Measurements from ENCODE around the gene INHBE. TPM values are rescaled to one million over a fixed set of nuclear protein-coding genes. Genes with fewer than 3 reads are reported as not detected.

Gene INHBE
- total RNA-seq, 1 experiment from 2014 or later, result 10.1 TPM

GRCh38 chr12:57470970-57471656 is 16.0 kb downstream of the INHBE start:
- WGBS (ENCODE audit: extremely low coverage, insufficient read length, low lambda C conversion rate), result no CpG with 5 or more reads among the region's 4 CpGs

More at GRCh38 chr12:57470970-57471656, 16.0 kb downstream of the INHBE start:
- Mint-ChIP-seq H3K36me3 (ENCODE audit: insufficient read depth in 1 of 3, low read depth in 3 of 3) (peaks cover 0 to 15% (median 5%) of the 10 kb centered on the region in 3 experiments; a peak in 5 of 7 replicates), H3K27ac (no peak overlapping the region), H3K4me3 (no peak overlapping the region; a peak in 1 of 5 replicates), H3K27me3 (ENCODE audit: low read depth) (peaks cover 57% of the 10 kb centered on the region), H3K4me1 (peaks cover 0 to 6% of the 10 kb centered on the region in 2 experiments), H3K9me3 (no peaks in the 10 kb centered on the region)
- no peaks in the 10 kb centered on the region for H3K79me1 ChIP-seq (ENCODE audit: insufficient read depth, low read depth, low read length, poor library complexity, severe bottlenecking)
- H3K27ac ChIP-seq (ENCODE audit: insufficient read length, low read depth, low read length), result no peak overlapping the region
- TF ChIP-seq CTCF (conservative IDR thresholded peaks at IDR 0.05), result no peak
- no peak overlapping the region for H2BK20ac ChIP-seq (ENCODE audit: low read depth, low read length, poor library complexity, severe bottlenecking)
- no peaks in the 10 kb centered on the region for H3K79me2 ChIP-seq (ENCODE audit: insufficient read depth, low read length)
- H3K9me3 ChIP-seq (ENCODE audit: control insufficient read depth, low read depth, low read length), result no peaks in the 10 kb centered on the region
- H2BK12ac ChIP-seq (ENCODE audit: insufficient read length, low read depth, low read length), result no peak overlapping the region
- no peak overlapping the region for H2AFZ ChIP-seq (ENCODE audit: low read length)
- no peak overlapping the region for H3K9ac ChIP-seq (ENCODE audit: extremely low read depth, insufficient read length, low read length)
- no peak overlapping the region for H4K91ac ChIP-seq (ENCODE audit: insufficient read length, low read depth, low read length)
- no peak for DNase-seq
- no peak overlapping the region for H4K5ac ChIP-seq (ENCODE audit: insufficient read length, low read depth, low read length)
- no peak overlapping the region for H2BK5ac ChIP-seq (ENCODE audit: insufficient read length, low read length)
- no peak overlapping the region for H4K8ac ChIP-seq (replicated peaks; ENCODE audit: insufficient read length, low read depth, low read length)
- H3K4me1 ChIP-seq (ENCODE audit: insufficient read depth, low read length), result no peaks in the 10 kb centered on the region
- H2BK15ac ChIP-seq (ENCODE audit: low read depth, low read length), result no peak overlapping the region
- H3T11ph ChIP-seq (ENCODE audit: low read length), result no peak overlapping the region
- H3K18ac ChIP-seq (ENCODE audit: insufficient read length, low read depth, low read length), result no peak overlapping the region
- peaks cover 29% of the 10 kb centered on the region for H3K27me3 ChIP-seq (ENCODE audit: insufficient read depth, low read length)
- no peak overlapping the region for H3K4me2 ChIP-seq (ENCODE audit: insufficient read depth, insufficient read length, low read length)
- H3K4ac ChIP-seq (ENCODE audit: low read depth, low read length), result no peak overlapping the region
- H4K20me1 ChIP-seq (ENCODE audit: control insufficient read depth, insufficient read depth, insufficient read length), result no peaks in the 10 kb centered on the region
- H3K23ac ChIP-seq (ENCODE audit: insufficient read length, low read depth, low read length), result no peak overlapping the region
- H2AK5ac ChIP-seq (ENCODE audit: insufficient read length, low read length), result no peak overlapping the region
- H3K23me2 ChIP-seq (ENCODE audit: insufficient read length, low read depth, low read length, poor library complexity, severe bottlenecking), result peaks cover 11% of the 10 kb centered on the region
- H3K14ac ChIP-seq (ENCODE audit: insufficient read depth, low read length), result no peak overlapping the region
- no peak overlapping the region for H3K56ac ChIP-seq (ENCODE audit: insufficient read length, low read depth, low read length)
- H2BK120ac ChIP-seq (ENCODE audit: low read depth, low read length, poor library complexity, severe bottlenecking), result no peak overlapping the region

Measured in H9 (cell line).